Measurements from ENCODE around the gene SH3BP1. TPM values are rescaled to one million over a fixed set of nuclear protein-coding genes. Genes with fewer than 3 reads are reported as not detected.
A peak's percentile ranks its signal among the peaks of the same experiment; 100 is the strongest.
"Not testable (repeated sequence)": the region's sequence is repeated elsewhere in the genome, so short reads cannot be mapped to it uniquely, and the experiment has no call there.

Gene SH3BP1
- 14.7 TPM for polyA plus RNA-seq

DNA sequence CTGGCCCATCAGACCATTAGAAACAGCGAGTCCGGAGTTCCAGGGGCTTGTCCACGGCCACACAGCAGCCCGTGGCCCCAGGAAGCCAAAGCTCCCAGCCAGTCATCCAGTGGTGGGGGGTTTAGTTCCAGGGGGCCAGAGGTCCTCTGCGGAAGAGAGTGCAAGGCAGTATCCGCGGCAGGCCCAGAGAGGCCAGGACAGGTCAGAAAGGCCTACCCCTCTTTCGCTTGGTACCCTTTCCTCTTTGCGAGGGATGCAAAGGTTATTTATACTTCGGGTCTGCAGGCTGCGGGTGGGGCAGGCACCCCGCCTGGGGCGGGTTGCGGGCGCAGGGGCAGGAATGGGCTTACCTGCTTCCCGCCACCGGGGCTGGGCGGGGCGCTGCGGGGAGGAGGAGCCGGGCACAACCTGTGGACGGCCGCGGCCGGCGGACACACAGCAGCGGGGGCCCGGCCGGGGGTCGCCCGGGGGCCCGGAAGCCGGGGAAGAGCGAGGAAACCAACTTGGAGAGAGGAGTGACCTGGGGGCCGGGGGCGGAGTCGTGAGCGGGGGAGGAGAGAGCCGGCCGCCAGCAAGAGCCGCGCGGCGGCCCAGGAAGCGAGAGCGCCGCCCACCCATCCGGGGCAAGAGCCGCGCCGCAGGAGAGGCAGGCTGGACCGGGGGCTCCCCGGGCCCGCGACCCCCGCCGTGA lies at the start of gene SH3BP1:
TSS of gene SH3BP1 (plus strand) at position 600 of the 691 bp plus-strand sequence. CDS start 119 bp downstream, outside the sequence.
- no peaks in the 10 kb centered on the region for H3K36me3 Mint-ChIP-seq
- no peaks in the 10 kb centered on the region for H3K27me3 Mint-ChIP-seq
- H3K4me3 Mint-ChIP-seq = peak within 1 kb of the TSS; percentile 92 to 99 (median 96)
- peaks cover 37 to 49% (median 42%) of the 10 kb centered on the region in 3 donors for H3K4me1 Mint-ChIP-seq
- H3K27ac Mint-ChIP-seq = peak within 1 kb of the TSS; percentile 88 to 97 (median 90)
- no peaks in the 10 kb centered on the region for H3K9me3 Mint-ChIP-seq

GRCh38 chr22:37591081-37591480 lies 48.4 kb upstream of the SH3BP1 start:
- not testable (repeated sequence) for H3K9me3 Mint-ChIP-seq, H3K27ac Mint-ChIP-seq, H3K27me3 Mint-ChIP-seq, H3K4me3 Mint-ChIP-seq, H3K36me3 Mint-ChIP-seq
- peaks cover 9 to 13% (median 9%) of the 10 kb centered on the region in 3 donors for H3K4me1 Mint-ChIP-seq

GRCh38 chr22:37591823-37592404 lies 47.6 kb upstream of the SH3BP1 start:
- no peaks in the 10 kb centered on the region for H3K9me3 Mint-ChIP-seq
- H3K27me3 Mint-ChIP-seq = peaks cover 9% of the 10 kb centered on the region
- no peak overlapping the region for H3K27ac Mint-ChIP-seq
- H3K4me3 Mint-ChIP-seq = peak overlapping the region in 3 of 4 donors; percentile 75 to 92 (median 89)
- H3K36me3 Mint-ChIP-seq = peaks cover 2% of the 10 kb centered on the region
- peaks cover 9 to 13% (median 9%) of the 10 kb centered on the region in 3 donors for H3K4me1 Mint-ChIP-seq

GRCh38 chr22:37594237-37594636 lies 45.2 kb upstream of the SH3BP1 start:
- peaks cover 5% of the 10 kb centered on the region for H3K27me3 Mint-ChIP-seq
- no peak overlapping the region for H3K27ac Mint-ChIP-seq
- no peak overlapping the region for H3K4me3 Mint-ChIP-seq
- no peaks in the 10 kb centered on the region for H3K9me3 Mint-ChIP-seq
- H3K4me1 Mint-ChIP-seq = peaks cover 9 to 13% (median 9%) of the 10 kb centered on the region in 3 donors
- peaks cover 2% of the 10 kb centered on the region for H3K36me3 Mint-ChIP-seq

GRCh38 chr22:37599153-37599552 lies 40.3 kb upstream of the SH3BP1 start:
- Mint-ChIP-seq H3K9me3 (no peaks in the 10 kb centered on the region), H3K27ac (no peak overlapping the region), H3K27me3 (peaks cover 8% of the 10 kb centered on the region), H3K4me3 (peak overlapping the region in 1 of 4 donors; percentile 65), H3K36me3 (no peaks in the 10 kb centered on the region), H3K4me1 (peaks cover 0 to 7% (median 5%) of the 10 kb centered on the region in 3 donors)

GRCh38 chr22:37601203-37601539 lies 38.3 kb upstream of the SH3BP1 start:
- H3K27me3 Mint-ChIP-seq = peaks cover 8% of the 10 kb centered on the region
- H3K9me3 Mint-ChIP-seq = no peaks in the 10 kb centered on the region
- no peaks in the 10 kb centered on the region for H3K36me3 Mint-ChIP-seq
- no peak overlapping the region for H3K4me3 Mint-ChIP-seq
- peaks cover 0 to 7% (median 5%) of the 10 kb centered on the region in 3 donors for H3K4me1 Mint-ChIP-seq
- H3K27ac Mint-ChIP-seq = no peak overlapping the region

- Mint-ChIP-seq H3K27ac (no peak overlapping the region), H3K9me3 (no peaks in the 10 kb centered on the region), H3K4me1 (peaks cover 0 to 7% (median 5%) of the 10 kb centered on the region in 3 donors), H3K36me3 (no peaks in the 10 kb centered on the region), H3K27me3 (peaks cover 8% of the 10 kb centered on the region), H3K4me3 (no peak overlapping the region)
These were observed 37.7 kb upstream of the SH3BP1 start for GRCh38 chr22:37601540-37602442.

DNA sequence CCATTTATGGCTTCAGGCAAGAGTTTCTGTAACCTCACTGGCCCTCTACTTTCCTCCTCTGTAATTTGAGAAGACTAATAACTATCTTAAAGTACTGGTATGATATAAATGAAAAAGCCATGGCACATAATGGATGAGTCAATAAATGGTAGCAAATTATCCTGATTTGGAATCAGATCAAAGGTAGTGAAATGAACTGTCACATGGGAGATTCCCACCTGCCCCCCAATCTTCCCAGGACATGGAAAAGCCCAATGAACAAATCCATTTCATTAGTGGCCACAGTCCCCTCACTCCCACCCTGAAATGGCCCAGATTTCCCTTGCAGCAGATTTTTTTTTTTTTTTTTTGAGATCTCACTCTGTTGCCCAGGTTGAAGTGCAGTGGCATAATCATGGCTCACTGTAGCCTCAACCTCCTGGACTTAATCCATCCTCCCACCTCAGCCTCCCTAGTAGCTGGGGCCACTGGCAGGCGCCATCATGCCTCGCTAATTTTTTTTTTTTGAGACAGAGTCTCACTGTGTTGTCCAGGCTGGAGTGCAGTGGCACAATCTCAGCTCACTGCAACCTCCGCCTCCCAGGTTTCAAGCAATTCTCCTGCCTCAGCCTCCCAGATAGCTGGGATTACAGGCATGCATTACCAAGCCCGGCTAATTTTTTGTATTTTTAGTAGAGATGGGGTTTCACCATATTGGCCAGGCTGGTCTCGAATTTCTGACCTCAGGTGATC lies 36.8 kb upstream of the SH3BP1 start:
- H3K4me3 Mint-ChIP-seq, H3K27me3 Mint-ChIP-seq, H3K36me3 Mint-ChIP-seq, H3K27ac Mint-ChIP-seq, H3K9me3 Mint-ChIP-seq: not testable (repeated sequence)
- peaks cover 4 to 10% (median 5%) of the 10 kb centered on the region in 3 donors for H3K4me1 Mint-ChIP-seq

- Mint-ChIP-seq H3K27ac (no peak overlapping the region), H3K4me1 (peaks cover 8 to 16% (median 11%) of the 10 kb centered on the region in 3 donors), H3K4me3 (peak overlapping the region in 1 of 4 donors; percentile 25), H3K27me3 (peaks cover 7% of the 10 kb centered on the region), H3K36me3 (no peaks in the 10 kb centered on the region), H3K9me3 (no peaks in the 10 kb centered on the region)
These were observed 35.4 kb upstream of the SH3BP1 start for GRCh38 chr22:37604074-37604473.

- H3K4me3 Mint-ChIP-seq = no peak overlapping the region
- peaks cover 7% of the 10 kb centered on the region for H3K27me3 Mint-ChIP-seq
- no peaks in the 10 kb centered on the region for H3K9me3 Mint-ChIP-seq
- H3K36me3 Mint-ChIP-seq = no peaks in the 10 kb centered on the region
- H3K4me1 Mint-ChIP-seq = peaks cover 12 to 23% (median 13%) of the 10 kb centered on the region in 3 donors
- no peak overlapping the region for H3K27ac Mint-ChIP-seq
These were observed 34.6 kb upstream of the SH3BP1 start for GRCh38 chr22:37604875-37605274.

GRCh38 chr22:37607010-37607934 lies 32.2 kb upstream of the SH3BP1 start:
- peak overlapping the region; percentile 95 to 100 (median 99) for H3K27ac Mint-ChIP-seq
- peak overlapping the region; percentile 89 to 97 (median 94) for H3K4me3 Mint-ChIP-seq
- H3K4me1 Mint-ChIP-seq = peaks cover 16 to 27% (median 20%) of the 10 kb centered on the region in 3 donors
- no peaks in the 10 kb centered on the region for H3K9me3 Mint-ChIP-seq
- H3K27me3 Mint-ChIP-seq = peaks cover 2% of the 10 kb centered on the region
- no peaks in the 10 kb centered on the region for H3K36me3 Mint-ChIP-seq

DNA sequence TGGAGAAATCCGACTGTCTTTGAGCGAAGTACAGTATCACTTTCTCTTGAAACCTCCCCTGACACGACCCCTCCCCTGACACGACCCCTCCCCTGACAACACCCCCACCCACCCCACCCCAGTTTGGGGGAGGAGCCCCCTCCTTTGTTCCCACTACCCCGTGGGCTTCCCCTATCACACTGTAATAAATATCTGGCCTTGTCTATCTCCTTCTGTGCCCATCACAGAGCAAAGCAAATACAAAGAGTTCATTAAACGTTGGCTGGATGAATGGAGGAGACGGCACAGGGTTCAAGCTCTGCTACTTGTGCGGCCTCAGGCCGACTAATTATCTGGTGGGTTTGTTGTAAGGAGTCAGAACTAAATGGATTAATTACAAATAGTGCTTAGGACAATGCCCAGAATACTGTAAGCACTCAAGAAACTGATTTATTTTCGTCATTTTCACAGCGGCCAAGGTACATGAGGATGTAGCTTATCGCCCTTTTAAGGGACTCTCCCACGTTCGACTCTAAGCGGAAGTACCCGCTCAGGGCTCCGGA lies 31.5 kb upstream of the SH3BP1 start:
- Mint-ChIP-seq H3K9me3 (no peaks in the 10 kb centered on the region), H3K36me3 (no peaks in the 10 kb centered on the region), H3K4me1 (peaks cover 16 to 27% (median 20%) of the 10 kb centered on the region in 3 donors), H3K27ac (peak overlapping the region; percentile 95 to 100 (median 99)), H3K4me3 (peak overlapping the region; percentile 89 to 97 (median 94)), H3K27me3 (peaks cover 2% of the 10 kb centered on the region)

- H3K4me1 Mint-ChIP-seq = peaks cover 16 to 27% (median 20%) of the 10 kb centered on the region in 3 donors
These were observed 30.8 kb upstream of the SH3BP1 start, which contains the start of gene GGA1 for GRCh38 chr22:37608477-37609239. Gene GGA1 (plus strand): TSS chr22:37608834. CDS start chr22:37608861, 27 bp downstream.

More at GRCh38 chr22:37608477-37609239, 30.8 kb upstream of the SH3BP1 start, which contains the start of gene GGA1:
- Mint-ChIP-seq H3K36me3 (no peaks in the 10 kb centered on the region), H3K4me3 (peak within 1 kb of the TSS; percentile 89 to 98 (median 94)), H3K27ac (peak within 1 kb of the TSS; percentile 95 to 100 (median 99)), H3K27me3 (peaks cover 2% of the 10 kb centered on the region), H3K9me3 (no peaks in the 10 kb centered on the region)
